Gastroesophageal sphincter (tissue), 4 donors: Measurements from ENCODE around the gene TXNDC5. TPM values are rescaled to one million over a fixed set of nuclear protein-coding genes. Genes with fewer than 3 reads are reported as not detected.
A peak's percentile ranks its signal among the peaks of the same experiment; 100 is the strongest.

ENCODE experiments used
- ATAC-seq: fragments of 150-250 bp; one replicate; pipeline ENCODE4 v1.9.1; 2016; ENCODE audit warnings: mild to moderate bottlenecking, moderate library complexity
- H3K27ac ChIP-seq, 4 donors: fragments of 200-600 bp; sonication (generic) in 3 of 4; 1 replicate in 3 of 4; 2 replicates in 1 of 4; pipeline ENCODE4 v1.5.1; 2016 to 2019
- H3K27me3 ChIP-seq: fragments of 200-600 bp; sonication (generic); one replicate; pipeline ENCODE4 v1.5.1; 2019
- H3K36me3 ChIP-seq, 2 donors: fragments of 200-600 bp; sonication (generic); one replicate each; pipeline ENCODE4 v1.5.1; 2019; ENCODE audit warnings: control low read depth in 1 of 2
- H3K4me1 ChIP-seq, 3 donors: fragments of 200-600 bp; sonication (generic); 1 replicate in 2 of 3; 2 replicates in 1 of 3; pipeline ENCODE4 v1.5.1; 2016 to 2019; ENCODE audit warnings: control low read depth in 2 of 3
- H3K4me3 ChIP-seq, 2 donors: fragments of 200-600 bp; sonication (generic); one replicate each; pipeline ENCODE4 v1.5.1; 2019; ENCODE audit warnings: mild to moderate bottlenecking in 1 of 2, moderate library complexity in 1 of 2
- H3K9me3 ChIP-seq, 3 donors: fragments of 200-600 bp; sonication (generic); one replicate each; pipeline ENCODE4 v1.5.1; 2017 to 2019; ENCODE audit warnings: control low read depth in 2 of 3
- EP300 ChIP-seq: sonication (generic); formaldehyde crosslinking; IDR thresholded peaks from one replicate; pipeline ENCODE4 v1.6.1; 2017; ENCODE audit warnings: antibody characterized with exemption, mild to moderate bottlenecking
- POLR2A ChIP-seq, 2 donors: fragments of 450-650 bp; IDR thresholded peaks; one replicate each; pipeline ENCODE4 v1.6.1; 2017; ENCODE audit warnings: antibody characterized with exemption in 2 of 2, mild to moderate bottlenecking in 2 of 2, moderate library complexity in 1 of 2
- POLR2AphosphoS5 ChIP-seq: sonication (generic); formaldehyde crosslinking; IDR thresholded peaks from one replicate; pipeline ENCODE4 v1.6.1; 2017; ENCODE audit warnings: antibody characterized with exemption
- WGBS, 2 donors: methylation state at CpG; one replicate each; pipeline ENCODE4 v1.1.5; 2018; ENCODE audit warnings: low coverage in 1 of 2; 5-methylcytosine and 5-hydroxymethylcytosine counted together
- total RNA-seq, 4 donors: library from RNA; depleted of rRNA; stranded (reverse); fragments of >200 nt; gene quantifications; one replicate each; pipeline ENCODE4 v1.1.0, GENCODE V29; 2016
- TF ChIP-seq, protein P1 (sequence below), 4 experiments: fragments of 200-600 bp in 2 of 4; fragments of 450-650 bp in 2 of 4; sonication (generic) in 1 of 4; IDR thresholded peaks; one replicate each; pipeline ENCODE4 v1.5.1; 2017 to 2019; ENCODE audit warnings: antibody characterized with exemption in 4 of 4, mild to moderate bottlenecking in 2 of 4, moderate library complexity in 2 of 4

Gene TXNDC5
- total RNA-seq, 4 donors from 2014 or later: 56.5 to 136 (median 100) TPM

- H3K27ac ChIP-seq: no peak overlapping the region
- no peaks in the 10 kb centered on the region for H3K4me1 ChIP-seq
- peak; percentile 43 for ATAC-seq
- H3K4me3 ChIP-seq: no peak overlapping the region
- WGBS, 2 donors: 71 to 96% methylated on average over 3 to 4 of the region's 4 CpGs
- no peaks in the 10 kb centered on the region for H3K27me3 ChIP-seq
- no peaks in the 10 kb centered on the region for H3K9me3 ChIP-seq
- TF ChIP-seq POLR2A (IDR thresholded peaks at IDR 0.05) (no peak), EP300 (no peak), POLR2AphosphoS5 (no peak)
- TF ChIP-seq, protein P1, sequence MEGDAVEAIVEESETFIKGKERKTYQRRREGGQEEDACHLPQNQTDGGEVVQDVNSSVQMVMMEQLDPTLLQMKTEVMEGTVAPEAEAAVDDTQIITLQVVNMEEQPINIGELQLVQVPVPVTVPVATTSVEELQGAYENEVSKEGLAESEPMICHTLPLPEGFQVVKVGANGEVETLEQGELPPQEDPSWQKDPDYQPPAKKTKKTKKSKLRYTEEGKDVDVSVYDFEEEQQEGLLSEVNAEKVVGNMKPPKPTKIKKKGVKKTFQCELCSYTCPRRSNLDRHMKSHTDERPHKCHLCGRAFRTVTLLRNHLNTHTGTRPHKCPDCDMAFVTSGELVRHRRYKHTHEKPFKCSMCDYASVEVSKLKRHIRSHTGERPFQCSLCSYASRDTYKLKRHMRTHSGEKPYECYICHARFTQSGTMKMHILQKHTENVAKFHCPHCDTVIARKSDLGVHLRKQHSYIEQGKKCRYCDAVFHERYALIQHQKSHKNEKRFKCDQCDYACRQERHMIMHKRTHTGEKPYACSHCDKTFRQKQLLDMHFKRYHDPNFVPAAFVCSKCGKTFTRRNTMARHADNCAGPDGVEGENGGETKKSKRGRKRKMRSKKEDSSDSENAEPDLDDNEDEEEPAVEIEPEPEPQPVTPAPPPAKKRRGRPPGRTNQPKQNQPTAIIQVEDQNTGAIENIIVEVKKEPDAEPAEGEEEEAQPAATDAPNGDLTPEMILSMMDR (IDR thresholded peaks at IDR 0.05): no peak
- H3K36me3 ChIP-seq: no peaks in the 10 kb centered on the region
These were observed 28.1 kb upstream of the TXNDC5 start for GRCh38 chr6:7938562-7939183.

DNA sequence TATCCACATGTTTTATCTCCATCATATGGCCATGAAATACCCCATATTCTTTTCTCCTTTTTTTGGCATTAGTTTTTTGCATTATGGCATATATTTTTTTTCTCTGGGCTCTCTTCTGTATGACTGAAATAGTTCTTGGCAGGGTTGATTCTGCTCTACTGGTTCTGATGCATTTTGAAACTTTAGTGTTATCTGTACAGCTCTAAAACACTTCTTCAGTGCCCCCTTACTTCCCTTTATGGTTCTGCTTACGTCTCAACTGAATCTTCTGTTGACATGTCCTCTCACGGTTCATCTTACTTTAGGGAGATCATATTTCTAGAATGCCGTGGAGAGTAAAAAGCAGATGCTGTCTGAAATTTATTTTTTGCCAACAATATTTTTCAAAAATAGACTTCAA lies 23.2 kb upstream of the TXNDC5 start:
- WGBS, 2 donors: 32 to 36% methylated on average over 3 of the region's 3 CpGs
- Histone ChIP-seq H3K4me3 (no peak overlapping the region), H3K27ac (no peak overlapping the region), H3K27me3 (no peaks in the 10 kb centered on the region), H3K36me3 (no peaks in the 10 kb centered on the region), H3K9me3 (no peaks in the 10 kb centered on the region), H3K4me1 (no peaks in the 10 kb centered on the region)
- TF ChIP-seq, protein P1 (IDR thresholded peaks at IDR 0.05): no peak
- no peak for TF ChIP-seq EP300
- no peak for TF ChIP-seq POLR2A (IDR thresholded peaks at IDR 0.05)
- no peak for TF ChIP-seq POLR2AphosphoS5
- ATAC-seq: no peak

GRCh38 chr6:7932625-7933024 lies 22.0 kb upstream of the TXNDC5 start:
- no peak for ATAC-seq
- Histone ChIP-seq H3K4me3 (no peak overlapping the region), H3K36me3 (no peaks in the 10 kb centered on the region), H3K27ac (no peak overlapping the region), H3K27me3 (no peaks in the 10 kb centered on the region), H3K4me1 (no peaks in the 10 kb centered on the region), H3K9me3 (no peaks in the 10 kb centered on the region)
- WGBS, 2 donors: 100% methylated on average over 1 of the region's 2 CpGs; no CpG with 5 or more reads in 1 of the 2 donors
- TF ChIP-seq, protein P1 (IDR thresholded peaks at IDR 0.05): no peak
- no peak for TF ChIP-seq POLR2A (IDR thresholded peaks at IDR 0.05)
- TF ChIP-seq POLR2AphosphoS5: no peak
- TF ChIP-seq EP300: no peak

- Histone ChIP-seq H3K4me1 (no peaks in the 10 kb centered on the region), H3K27ac (no peak overlapping the region), H3K36me3 (no peaks in the 10 kb centered on the region), H3K9me3 (peaks cover 0 to 24% (median 0%) of the 10 kb centered on the region in 3 donors), H3K27me3 (peaks cover 9% of the 10 kb centered on the region), H3K4me3 (no peak overlapping the region)
- TF ChIP-seq POLR2AphosphoS5: no peak
- ATAC-seq: no peak
These were observed 14.3 kb upstream of the TXNDC5 start for GRCh38 chr6:7924867-7925266.

DNA sequence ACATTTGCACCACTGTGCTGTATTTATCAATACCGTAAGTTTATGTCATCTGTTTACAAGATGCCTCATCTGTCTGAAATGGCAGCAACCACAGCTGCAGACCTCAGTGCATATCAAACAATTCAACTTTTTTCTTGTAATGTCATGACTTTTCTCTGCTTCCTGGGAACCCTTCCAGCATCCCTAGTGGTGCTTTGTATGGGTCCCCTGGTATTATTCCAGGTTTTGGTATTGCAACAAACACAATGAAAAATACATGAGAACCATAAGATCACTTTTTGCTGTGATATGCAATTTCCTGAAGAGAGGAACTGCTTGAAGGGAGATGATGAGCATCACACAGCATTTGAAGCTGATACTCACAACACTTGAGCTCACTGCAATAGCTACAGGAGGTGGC lies 12.0 kb upstream of the TXNDC5 start:
- Histone ChIP-seq H3K27me3 (peaks cover 13% of the 10 kb centered on the region), H3K4me3 (no peak overlapping the region), H3K36me3 (no peaks in the 10 kb centered on the region), H3K27ac (no peak overlapping the region), H3K4me1 (no peaks in the 10 kb centered on the region), H3K9me3 (peaks cover 0 to 24% (median 0%) of the 10 kb centered on the region in 3 donors)
- TF ChIP-seq EP300 (no peak), POLR2A (IDR thresholded peaks at IDR 0.05) (no peak), POLR2AphosphoS5 (no peak)
- TF ChIP-seq, protein P1 (IDR thresholded peaks at IDR 0.05): no peak
- no peak for ATAC-seq
- 50 to 75% methylated on average over 1 of the region's 1 CpG for WGBS, 2 donors
